Adipocyte (in vitro differentiated cells): ENCODE data around the gene MAU2.

Source experiments
- DNase-seq: peaks from one replicate; pipeline ENCODE4 v3.0.0-alpha.2; 2015; ENCODE audit warnings: low read depth
- H3K27me3 ChIP-seq: replicated peaks from 2 replicates; pipeline ENCODE4 v1.7.0; 2013; ENCODE audit warnings: mild to moderate bottlenecking, low read length, moderate library complexity; ENCODE audit not compliant: control insufficient read depth, insufficient read depth
- H3K36me3 ChIP-seq: 2 replicates; pipeline ENCODE4 v1.7.0; 2013; ENCODE audit warnings: low read length, mild to moderate bottlenecking, moderate library complexity; ENCODE audit not compliant: control insufficient read depth, insufficient read depth, severe bottlenecking
- H3K4me1 ChIP-seq: 2 replicates; pipeline ENCODE4 v1.7.0; 2013; ENCODE audit warnings: mild to moderate bottlenecking, low read length, moderate library complexity; ENCODE audit not compliant: control insufficient read depth, insufficient read depth
- H3K4me3 ChIP-seq: 2 replicates; pipeline ENCODE4 v1.7.0; 2013; ENCODE audit warnings: mild to moderate bottlenecking, low read length, moderate library complexity
- H3K9ac ChIP-seq: 2 replicates; pipeline ENCODE4 v1.7.0; 2013; ENCODE audit warnings: mild to moderate bottlenecking, low read length, moderate library complexity
- H3K9me3 ChIP-seq: 2 replicates; pipeline ENCODE4 v1.7.0; 2013; ENCODE audit warnings: mild to moderate bottlenecking, low read length, moderate library complexity; ENCODE audit not compliant: control insufficient read depth

Gene MAU2

GRCh38 chr19:19285686-19286085 is 34.9 kb upstream of the MAU2 start:
- no peak for DNase-seq
- H3K36me3 ChIP-seq = peaks cover 43% of the 10 kb centered on the region
- H3K4me1 ChIP-seq = no peaks in the 10 kb centered on the region
- no peaks in the 10 kb centered on the region for H3K27me3 ChIP-seq
- no peak overlapping the region for H3K4me3 ChIP-seq
- no peaks in the 10 kb centered on the region for H3K9me3 ChIP-seq
- no peak overlapping the region for H3K9ac ChIP-seq

GRCh38 chr19:19292607-19293006 is 28.0 kb upstream of the MAU2 start:
- no peaks in the 10 kb centered on the region for H3K4me1 ChIP-seq
- no peaks in the 10 kb centered on the region for H3K27me3 ChIP-seq
- H3K9ac ChIP-seq = no peak overlapping the region
- peaks cover 27% of the 10 kb centered on the region for H3K36me3 ChIP-seq
- DNase-seq = no peak
- H3K4me3 ChIP-seq = no peak overlapping the region
- H3K9me3 ChIP-seq = no peaks in the 10 kb centered on the region

- Histone ChIP-seq H3K9ac (no peak overlapping the region), H3K9me3 (no peaks in the 10 kb centered on the region), H3K36me3 (peaks cover 20% of the 10 kb centered on the region), H3K4me3 (no peak overlapping the region), H3K4me1 (no peaks in the 10 kb centered on the region), H3K27me3 (no peaks in the 10 kb centered on the region)
- no peak for DNase-seq
These were observed 25.7 kb upstream of the MAU2 start for GRCh38 chr19:19294914-19295313.

GRCh38 chr19:19296953-19297689 is 23.5 kb upstream of the MAU2 start:
- peaks cover 32% of the 10 kb centered on the region for H3K36me3 ChIP-seq
- H3K9ac ChIP-seq = no peak overlapping the region
- no peaks in the 10 kb centered on the region for H3K27me3 ChIP-seq
- no peak overlapping the region for H3K4me3 ChIP-seq
- no peaks in the 10 kb centered on the region for H3K4me1 ChIP-seq
- no peaks in the 10 kb centered on the region for H3K9me3 ChIP-seq
- DNase-seq = no peak

GRCh38 chr19:19297759-19298158 is 22.9 kb upstream of the MAU2 start:
- no peak overlapping the region for H3K4me3 ChIP-seq
- peaks cover 36% of the 10 kb centered on the region for H3K36me3 ChIP-seq
- H3K27me3 ChIP-seq = no peaks in the 10 kb centered on the region
- DNase-seq = no peak
- no peaks in the 10 kb centered on the region for H3K9me3 ChIP-seq
- no peak overlapping the region for H3K9ac ChIP-seq
- H3K4me1 ChIP-seq = no peaks in the 10 kb centered on the region

- Histone ChIP-seq H3K36me3 (peaks cover 52% of the 10 kb centered on the region), H3K4me1 (no peaks in the 10 kb centered on the region), H3K9me3 (no peaks in the 10 kb centered on the region), H3K9ac (no peak overlapping the region), H3K4me3 (no peak overlapping the region), H3K27me3 (no peaks in the 10 kb centered on the region)
- no peak for DNase-seq
These were observed 20.0 kb upstream of the MAU2 start for GRCh38 chr19:19300613-19301012.

- Histone ChIP-seq H3K9ac (no peak overlapping the region), H3K4me1 (no peaks in the 10 kb centered on the region), H3K9me3 (no peaks in the 10 kb centered on the region), H3K36me3 (peaks cover 71% of the 10 kb centered on the region), H3K27me3 (no peaks in the 10 kb centered on the region), H3K4me3 (no peak overlapping the region)
- DNase-seq = no peak
These were observed 17.2 kb upstream of the MAU2 start for GRCh38 chr19:19303411-19303810.

GRCh38 chr19:19304186-19304965 is 16.3 kb upstream of the MAU2 start:
- Histone ChIP-seq H3K27me3 (no peaks in the 10 kb centered on the region), H3K36me3 (peaks cover 78% of the 10 kb centered on the region), H3K9ac (no peak overlapping the region), H3K4me3 (no peak overlapping the region), H3K9me3 (no peaks in the 10 kb centered on the region), H3K4me1 (no peaks in the 10 kb centered on the region)
- no peak for DNase-seq

- no peaks in the 10 kb centered on the region for H3K4me1 ChIP-seq
- no peaks in the 10 kb centered on the region for H3K27me3 ChIP-seq
- H3K9ac ChIP-seq = no peak overlapping the region
- DNase-seq = no peak
- H3K36me3 ChIP-seq = peaks cover 82% of the 10 kb centered on the region
- H3K9me3 ChIP-seq = no peaks in the 10 kb centered on the region
- no peak overlapping the region for H3K4me3 ChIP-seq
These were observed 15.6 kb upstream of the MAU2 start for GRCh38 chr19:19305066-19305465.

- H3K9me3 ChIP-seq = no peaks in the 10 kb centered on the region
- H3K4me3 ChIP-seq = no peak overlapping the region
- H3K36me3 ChIP-seq = peaks cover 80% of the 10 kb centered on the region
- DNase-seq = no peak
- no peaks in the 10 kb centered on the region for H3K27me3 ChIP-seq
- no peak overlapping the region for H3K9ac ChIP-seq
- H3K4me1 ChIP-seq = no peaks in the 10 kb centered on the region
These were observed 14.9 kb upstream of the MAU2 start for GRCh38 chr19:19305696-19306095.

GRCh38 chr19:19306191-19306590 is 14.4 kb upstream of the MAU2 start:
- H3K9ac ChIP-seq = no peak overlapping the region
- no peaks in the 10 kb centered on the region for H3K9me3 ChIP-seq
- H3K36me3 ChIP-seq = peaks cover 77% of the 10 kb centered on the region

More at GRCh38 chr19:19306191-19306590, 14.4 kb upstream of the MAU2 start:
- no peaks in the 10 kb centered on the region for H3K4me1 ChIP-seq
- no peaks in the 10 kb centered on the region for H3K27me3 ChIP-seq
- no peak overlapping the region for H3K4me3 ChIP-seq
- no peak for DNase-seq
